GM12873 (cell line): ENCODE results near the gene SAMD9L.

Experiments used
- CTCF ChIP-seq: IDR thresholded peaks from 2 replicates; pipeline ENCODE4 v1.5.1; 2012; ENCODE audit warnings: low read depth, mild to moderate bottlenecking, moderate library complexity, low read length, control low read depth; ENCODE audit not compliant: insufficient read depth; ENCODE audit errors: missing control alignments

Gene SAMD9L

GRCh38 chr7:93148144-93148543 is at the start of gene SAMD9L:
Gene SAMD9L (minus strand): TSS chr7:93148385. CDS start chr7:93135971, 12,414 bp downstream.
- TF ChIP-seq CTCF = no peak

- no peak for TF ChIP-seq CTCF
Measured at GRCh38 chr7:93196336-93196735, 48.2 kb upstream of the SAMD9L start.

- no peak for TF ChIP-seq CTCF
Measured at GRCh38 chr7:93194386-93194785, 46.2 kb upstream of the SAMD9L start.

- no peak for TF ChIP-seq CTCF
Measured at GRCh38 chr7:93188870-93189634, 40.9 kb upstream of the SAMD9L start.

GRCh38 chr7:93185303-93186027 is 37.3 kb upstream of the SAMD9L start:
- no peak for TF ChIP-seq CTCF

- TF ChIP-seq CTCF = no peak
Measured at GRCh38 chr7:93179173-93179572, 31.0 kb upstream of the SAMD9L start.

GRCh38 chr7:93178213-93178612 is 30.0 kb upstream of the SAMD9L start:
- no peak for TF ChIP-seq CTCF
